A549 (cell line): ENCODE measurements around the gene ULBP1. TPM values are rescaled to one million over a fixed set of nuclear protein-coding genes. Genes with fewer than 3 reads are reported as not detected.

Experiments used
- ATAC-seq, 2 experiments: fragments of 200-7000 bp in 1 of 2; fragments of >200 bp in 1 of 2; cut with Nextera tagmentation in 1 of 2; cut with Tn5 transposase in 1 of 2; 3 replicates each; pipeline versions ENCODE4 v1.8.0 to v1.9.1; 2018 to 2020; ENCODE audit warnings: mild to moderate bottlenecking in 1 of 2, moderate library complexity in 1 of 2
- CTCF ChIA-PET: fragments of 300-600 bp; sonication (Branson Sonifier 250); formaldehyde crosslinking; extraction: SDS; loops from one replicate; lab custom pipeline; 2021; ENCODE audit warnings: antibody characterized with exemption, inconsistent platforms; lab: Yijun Ruan, JAX
- POLR2A ChIA-PET: fragments of 350-600 bp; formaldehyde crosslinking; extraction: SDS; loops from one replicate; lab custom pipeline; 2021; ENCODE audit warnings: antibody characterized with exemption, inconsistent platforms; lab: Yijun Ruan, JAX
- DNase-seq, 2 experiments: peaks; one replicate each; pipeline versions ENCODE4 v3.0.0 to v3.0.0-alpha.2; 2011 to 2016; ENCODE audit warnings: low read depth in 1 of 2, low spot score in 1 of 2
- FAIRE-seq: peaks from 2 replicates; lab custom pipeline; 2011; peaks lifted over from hg19 to GRCh38; lab: Jason Lieb, UNC
- H3K27ac ChIP-seq, 2 experiments: fragments of >200 bp; sonication (Bioruptor Twin); formaldehyde crosslinking; 3 replicates each; pipeline ENCODE4 v1.5.1; 2016 to 2017
- H3K4me1 ChIP-seq: fragments of >200 bp; sonication (Bioruptor Twin); formaldehyde crosslinking; 3 replicates; pipeline ENCODE4 v1.6.1; 2016
- H3K4me2 ChIP-seq: fragments of >200 bp; sonication (Bioruptor Twin); formaldehyde crosslinking; 3 replicates; pipeline ENCODE4 v1.6.1; 2016
- H3K4me3 ChIP-seq: fragments of >200 bp; sonication (Bioruptor Twin); formaldehyde crosslinking; 3 replicates; pipeline ENCODE4 v1.5.1; 2016
- H3K9me3 ChIP-seq: fragments of >200 bp; sonication (Bioruptor Twin); formaldehyde crosslinking; 3 replicates; pipeline ENCODE4 v1.6.1; 2016
- CBX8 ChIP-seq: fragments of 200-600 bp; sonication (generic); IDR thresholded peaks from 2 replicates; pipeline ENCODE4 v1.6.1; 2016
- CEBPB ChIP-seq, 2 experiments: fragments of >200 bp in 1 of 2; sonication (Bioruptor Twin) in 1 of 2; formaldehyde crosslinking in 1 of 2; IDR thresholded peaks; 2 replicates each; pipeline ENCODE4 v1.6.1; 2012 to 2016
- CHD4 ChIP-seq: fragments of 200-600 bp; sonication (generic); IDR thresholded peaks from 2 replicates; pipeline ENCODE4 v1.6.1; 2016; ENCODE audit warnings: antibody characterized with exemption, mild to moderate bottlenecking, borderline replicate concordance
- CTCF ChIP-seq: fragments of >200 bp; sonication (Bioruptor Twin); formaldehyde crosslinking; IDR thresholded peaks from 3 replicates; pipeline ENCODE4 v1.5.1; 2016
- HMGXB4 ChIP-seq: fragments of 250-450 bp; sonication (Bioruptor Pico); IDR thresholded peaks from 2 replicates; pipeline ENCODE4 v1.5.0; 2021; ENCODE audit warnings: mild to moderate bottlenecking, moderate library complexity, borderline replicate concordance
- HOXB5 ChIP-seq: fragments of 250-450 bp; sonication (Bioruptor Pico); IDR thresholded peaks from 2 replicates; pipeline ENCODE4 v1.5.0; 2020; ENCODE audit warnings: mild to moderate bottlenecking, moderate library complexity
- KDM1A ChIP-seq: fragments of 200-600 bp; sonication (generic); IDR thresholded peaks from 2 replicates; pipeline ENCODE4 v1.6.1; 2016; ENCODE audit warnings: low read depth, mild to moderate bottlenecking
- KDM5A ChIP-seq: fragments of 200-600 bp; sonication (generic); IDR thresholded peaks from 2 replicates; pipeline ENCODE4 v1.6.1; 2016; ENCODE audit warnings: antibody characterized with exemption, mild to moderate bottlenecking
- MAX ChIP-seq: IDR thresholded peaks from 2 replicates; pipeline ENCODE4 v1.6.1; 2012
- MAZ ChIP-seq: fragments of 150-350 bp; IDR thresholded peaks from 2 replicates; pipeline ENCODE4 v1.6.1; 2014; ENCODE audit warnings: antibody characterized with exemption, low read depth, low read length, borderline replicate concordance
- MYC ChIP-seq: IDR thresholded peaks from 2 replicates; pipeline ENCODE4 v1.6.1; 2012; ENCODE audit warnings: mild to moderate bottlenecking, inconsistent platforms, low read length, improper control_type of control experiment, borderline replicate concordance
- NFE2L2 ChIP-seq: fragments of 150-350 bp; conservative IDR thresholded peaks from 2 replicates; pipeline ENCODE4 v1.6.1; 2014; ENCODE audit warnings: low read length
- PBX3 ChIP-seq: IDR thresholded peaks from 2 replicates; pipeline ENCODE4 v1.6.1; 2012
- PHF8 ChIP-seq: fragments of 200-600 bp; sonication (generic); IDR thresholded peaks from 2 replicates; pipeline ENCODE4 v1.6.1; 2016; ENCODE audit warnings: low read depth, mild to moderate bottlenecking, antibody characterized with exemption, moderate library complexity, borderline replicate concordance
- RCOR1 ChIP-seq: fragments of 150-350 bp; IDR thresholded peaks from 2 replicates; pipeline ENCODE4 v1.6.1; 2014; ENCODE audit warnings: antibody characterized with exemption, low read length, low read depth
- REST ChIP-seq: fragments of 200-600 bp; sonication (generic); IDR thresholded peaks from 2 replicates; pipeline ENCODE4 v1.6.1; 2016; ENCODE audit warnings: antibody characterized with exemption, mild to moderate bottlenecking, moderate library complexity
- RFX5 ChIP-seq: fragments of 450-650 bp; IDR thresholded peaks from 2 replicates; pipeline ENCODE4 v1.7.1; 2014; ENCODE audit warnings: antibody characterized with exemption, mild to moderate bottlenecking, moderate library complexity
- SREBF2 ChIP-seq: fragments of 450-650 bp; IDR thresholded peaks from 2 replicates; pipeline ENCODE4 v1.6.1; 2014; ENCODE audit warnings: mild to moderate bottlenecking, moderate library complexity
- ZC3H11A ChIP-seq: fragments of 450-650 bp; IDR thresholded peaks from 2 replicates; pipeline ENCODE4 v1.6.1; 2014; ENCODE audit warnings: antibody characterized with exemption, mild to moderate bottlenecking
- ZSCAN20 ChIP-seq: fragments of 250-450 bp; sonication (Bioruptor Pico); IDR thresholded peaks from 2 replicates; pipeline ENCODE4 v1.8.0; 2022; ENCODE audit warnings: mild to moderate bottlenecking, moderate library complexity
- WGBS: methylation state at CpG from one replicate; pipeline ENCODE4 v1.1.6; 2017; ENCODE audit errors: missing lambda C conversion rate; 5-methylcytosine and 5-hydroxymethylcytosine counted together
- polyA plus RNA-seq, 4 experiments: library from polyadenylated mRNA; depleted of rRNA in 3 of 4; stranded (reverse); fragments of >200 nt; fragmentation: RNase III in 1 of 4; extraction: RNeasy Plus Mini Kit Qiagen cat#74134 plus additional on column Dnase treatment in 1 of 4; gene quantifications; 2 replicates in 3 of 4; 3 replicates in 1 of 4; pipeline ENCODE4 v1.2.3, GENCODE V29; 2011 to 2017

The ULBP1 gene
- polyA plus RNA-seq, 2 of the 4 experiments (the other 2 are of a cell fraction) = 0.89 to 6.6 TPM

- Histone ChIP-seq H3K4me3 (no peak overlapping the region), H3K9me3 (no peaks in the 10 kb centered on the region), H3K4me2 (no peak overlapping the region), H3K4me1 (peaks cover 6% of the 10 kb centered on the region; the same call in 1 of the 3 replicates), H3K27ac (no peak overlapping the region)
- no peak for FAIRE-seq
- WGBS = 0% methylated on average over 3 of the region's 3 CpGs
- ChIA-PET POLR2A (no interaction called here), CTCF (interaction anchor here (0.9 kb wide), 1 partner anchor 94 kb away, joined by 4 read pairs; no protein-coding TSS in a partner anchor)
- no peak for DNase-seq
- no peak for TF ChIP-seq CTCF
- no peak for TF ChIP-seq HMGXB4 (CRISPR knock-in tag)
- TF ChIP-seq CHD4 = no peak
- no peak for TF ChIP-seq MYC
- TF ChIP-seq MAZ = no peak
- TF ChIP-seq MAX = no peak
- TF ChIP-seq PHF8 = no peak
- TF ChIP-seq CEBPB (IDR thresholded peaks at IDR 0.05) = no peak
- no peak for TF ChIP-seq KDM1A
- TF ChIP-seq SREBF2 = no peak
- TF ChIP-seq REST = no peak
- TF ChIP-seq ZC3H11A = no peak
- TF ChIP-seq KDM5A = no peak
- TF ChIP-seq NFE2L2 = no peak
- no peak for TF ChIP-seq HOXB5
- no peak for TF ChIP-seq PBX3
- TF ChIP-seq ZSCAN20 (CRISPR knock-in tag) = no peak
- TF ChIP-seq CBX8 = no peak
- TF ChIP-seq RFX5 = no peak
- no peak for TF ChIP-seq RCOR1
- no peak for ATAC-seq
Measured at GRCh38 chr6:149929422-149929821, 34.3 kb upstream of the ULBP1 start.
